Epidermal melanocyte (primary cell): ENCODE results near the gene PPP5C.
"Not testable (repeated sequence)": the region's sequence is repeated elsewhere in the genome, so short reads cannot be mapped to it uniquely, and the experiment has no call there.

Source experiments
- DNase-seq: peaks from one replicate; pipeline ENCODE4 v3.0.0; 2011; ENCODE audit warnings: low spot score; ENCODE audit not compliant: insufficient read length

The PPP5C gene

DNA sequence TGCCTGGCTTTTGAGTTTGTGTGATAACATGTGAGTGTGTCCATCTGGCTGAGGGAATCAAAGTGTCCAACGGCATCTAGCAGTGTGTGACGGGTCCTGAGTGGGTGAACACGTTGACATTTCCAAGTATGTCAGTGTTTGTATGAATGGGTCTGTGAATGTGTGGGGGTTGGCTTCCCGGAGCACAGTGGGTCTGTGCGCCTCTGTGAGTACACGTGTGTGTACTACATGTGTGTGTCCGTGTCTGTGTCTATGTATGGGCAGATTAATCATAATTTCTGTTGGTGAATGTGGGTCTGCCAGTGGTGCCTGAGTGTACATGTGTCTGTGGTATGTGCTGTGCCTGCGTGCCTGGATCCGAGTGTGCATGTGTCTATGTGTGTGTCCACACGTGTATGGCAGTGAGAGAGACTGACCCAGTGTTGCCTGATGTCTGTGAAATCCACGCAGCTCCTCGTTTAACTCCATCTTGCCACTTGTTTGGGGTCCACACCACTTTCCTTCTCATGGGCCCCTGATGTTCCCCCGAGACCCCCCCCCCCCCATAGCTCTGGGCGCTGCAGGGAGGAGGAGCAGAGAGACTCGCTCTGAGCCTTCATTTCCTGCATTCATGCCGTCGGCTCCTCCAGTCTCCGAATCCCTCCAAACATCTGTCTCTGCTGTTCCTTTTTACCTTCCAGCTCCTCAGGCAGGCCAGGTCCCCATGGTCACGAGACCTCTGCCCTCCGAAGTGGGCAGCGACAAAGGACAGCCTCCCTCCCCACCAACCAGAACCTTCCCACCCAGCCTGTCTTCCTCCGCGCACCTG lies 61.2 kb downstream of the PPP5C start:
- DNase-seq, result no peak

DNA sequence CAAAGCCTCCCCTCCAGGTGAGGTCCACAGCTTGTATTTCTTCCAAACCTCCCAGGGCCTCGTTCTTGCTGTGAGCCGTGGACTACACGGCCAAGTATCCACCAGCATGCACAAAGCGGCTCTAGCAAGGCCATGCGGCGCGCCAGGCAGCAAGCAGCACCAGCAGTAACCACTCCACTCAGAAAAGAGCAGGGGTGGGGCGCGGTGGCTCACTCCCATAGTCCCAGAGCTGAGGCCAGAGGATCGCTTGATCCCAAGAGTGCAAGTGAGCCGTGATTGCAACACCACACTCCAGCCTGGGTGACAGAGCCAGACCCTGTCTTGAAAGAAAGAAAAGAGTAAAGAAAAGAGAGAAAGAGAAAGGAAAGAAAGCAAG lies 61.8 kb downstream of the PPP5C start:
- DNase-seq, result no peak

DNA sequence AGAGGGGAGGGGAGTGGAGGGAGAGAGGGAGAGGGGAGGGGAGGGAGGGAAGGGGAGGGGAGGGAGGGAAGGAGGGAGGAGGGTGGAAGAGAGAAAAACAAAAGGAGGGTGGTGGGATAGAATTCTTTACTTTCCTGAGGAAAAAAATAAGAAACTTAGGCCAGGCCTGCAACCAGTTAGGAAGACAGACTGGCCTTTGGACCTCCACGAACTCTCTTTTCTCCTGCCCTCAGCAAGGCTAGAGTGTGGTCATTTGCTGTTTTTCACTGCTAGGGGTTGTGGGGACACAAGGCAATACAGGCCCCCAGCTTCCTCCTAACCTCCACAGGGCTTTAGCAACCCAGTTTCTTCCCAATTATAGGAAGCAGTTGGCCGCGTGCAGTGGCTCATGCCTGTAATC lies 62.3 kb downstream of the PPP5C start:
- no peak for DNase-seq

DNA sequence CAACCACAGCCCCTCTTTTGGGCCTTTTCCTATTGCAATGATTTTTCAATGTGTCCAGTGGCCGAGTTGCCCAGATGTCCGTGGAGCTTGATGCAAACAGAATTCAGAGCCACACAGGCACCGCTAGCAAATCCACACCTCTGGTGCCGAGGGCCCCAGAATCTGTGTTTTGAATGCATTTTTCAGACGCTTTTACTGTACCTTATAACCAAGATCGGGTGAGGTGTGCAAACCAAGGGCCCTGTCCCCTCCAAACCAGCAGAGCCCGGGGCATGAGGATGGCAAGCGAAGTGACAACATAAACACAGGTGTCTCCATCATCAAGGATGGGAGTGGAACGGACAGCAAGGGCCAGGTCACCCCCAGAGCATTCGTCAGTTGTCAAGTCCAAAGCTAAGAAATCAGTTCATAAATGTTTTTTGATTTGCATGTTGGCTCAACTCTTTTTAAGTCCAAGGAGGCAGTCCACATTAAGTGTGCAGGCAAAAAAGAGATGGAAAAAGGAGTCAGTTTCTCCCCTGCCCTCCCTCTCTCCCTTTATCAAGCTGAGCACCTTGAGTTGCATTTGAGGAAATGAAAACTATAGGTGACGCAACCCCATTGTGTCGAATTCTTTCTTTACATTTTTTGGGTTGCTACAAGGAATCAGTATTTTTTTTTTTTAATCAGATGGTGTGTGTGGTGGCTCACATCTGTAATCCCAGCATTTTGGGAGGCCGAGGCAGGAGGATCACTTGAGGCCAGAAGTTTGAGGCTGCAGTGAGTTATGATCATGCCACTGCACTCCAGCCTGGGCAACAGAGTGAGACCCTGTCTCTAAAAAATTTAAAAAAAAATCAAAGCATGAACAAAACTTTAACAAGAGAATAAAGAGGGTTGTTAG lies 63.6 kb downstream of the PPP5C start:
- no peak for DNase-seq

DNA sequence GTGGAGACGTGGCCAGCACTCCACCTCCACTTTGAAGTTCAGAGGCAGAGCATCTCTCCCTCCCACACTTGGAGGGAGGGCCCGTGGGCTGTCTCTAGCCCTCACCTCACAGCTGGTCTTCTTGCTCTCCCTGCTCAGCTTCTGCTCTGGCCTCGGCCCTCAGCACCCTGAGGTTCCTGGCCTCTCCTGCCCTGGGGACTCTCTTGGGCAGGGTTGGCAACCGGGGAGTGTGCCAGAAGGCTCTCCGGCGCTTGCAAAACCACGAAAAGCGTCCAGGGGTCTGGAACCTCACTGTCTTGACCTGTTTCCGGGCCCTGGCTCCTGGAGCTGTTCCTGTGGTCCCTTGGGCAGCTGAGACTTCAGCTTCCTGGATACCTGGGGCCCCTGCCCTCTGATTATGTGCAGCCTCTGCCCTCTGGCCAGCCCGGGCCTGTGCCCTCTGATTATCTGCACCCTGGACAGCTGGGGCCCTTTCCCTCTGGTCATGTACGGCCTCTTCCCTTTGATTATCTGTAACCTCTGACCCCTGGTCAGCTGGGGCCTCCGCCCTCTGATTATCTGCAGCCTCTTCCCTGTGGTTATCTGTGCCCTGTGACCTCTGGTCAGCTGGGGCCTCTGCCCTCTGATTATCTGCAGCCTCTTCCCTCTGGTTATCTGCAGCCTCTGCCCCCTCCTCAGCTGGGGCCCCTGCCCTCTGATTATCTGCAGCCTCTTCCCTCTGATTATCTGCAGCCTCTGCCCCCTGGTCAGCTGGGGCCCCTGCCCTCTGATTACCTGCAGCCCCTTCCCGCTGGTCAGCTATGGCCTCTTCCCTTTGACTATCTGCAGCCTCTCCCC lies 64.4 kb downstream of the PPP5C start:
- DNase-seq, result no peak

DNA sequence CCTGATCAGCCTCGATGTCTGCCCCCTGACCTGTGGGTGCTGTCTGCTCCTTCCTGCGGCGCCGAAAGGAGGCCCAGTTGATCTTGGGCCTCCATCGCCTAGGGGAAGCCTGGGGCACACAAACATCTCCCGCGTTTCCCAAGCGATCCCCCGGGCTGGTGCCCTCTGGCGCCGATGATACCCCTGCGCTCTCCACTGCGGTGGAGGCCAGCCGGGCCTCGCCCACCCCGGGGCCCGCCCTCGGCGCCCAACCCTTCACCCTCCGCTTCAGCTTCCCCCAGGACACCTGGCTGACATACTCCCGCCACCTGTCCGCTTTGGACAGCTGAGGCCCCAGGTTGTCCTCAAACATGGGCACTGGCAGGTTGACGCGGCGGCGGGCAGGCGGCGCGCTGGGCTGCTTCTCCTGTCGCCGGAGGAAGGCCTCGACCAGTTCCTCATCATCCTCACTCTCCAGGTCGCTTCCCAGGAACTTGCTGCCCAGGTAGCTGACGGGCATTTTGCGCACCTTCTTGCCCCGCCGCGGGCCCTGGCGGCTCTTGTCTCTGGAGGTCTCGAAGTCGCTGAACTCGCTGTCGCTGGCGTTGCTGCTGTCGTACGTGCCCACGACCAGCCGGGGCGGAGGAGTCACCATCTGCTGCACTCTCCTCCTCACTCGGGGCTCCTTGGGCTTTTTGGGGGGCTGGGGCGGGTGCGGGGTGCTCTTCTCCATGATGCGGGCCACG lies 65.2 kb downstream of the PPP5C start:
- no peak for DNase-seq

DNA sequence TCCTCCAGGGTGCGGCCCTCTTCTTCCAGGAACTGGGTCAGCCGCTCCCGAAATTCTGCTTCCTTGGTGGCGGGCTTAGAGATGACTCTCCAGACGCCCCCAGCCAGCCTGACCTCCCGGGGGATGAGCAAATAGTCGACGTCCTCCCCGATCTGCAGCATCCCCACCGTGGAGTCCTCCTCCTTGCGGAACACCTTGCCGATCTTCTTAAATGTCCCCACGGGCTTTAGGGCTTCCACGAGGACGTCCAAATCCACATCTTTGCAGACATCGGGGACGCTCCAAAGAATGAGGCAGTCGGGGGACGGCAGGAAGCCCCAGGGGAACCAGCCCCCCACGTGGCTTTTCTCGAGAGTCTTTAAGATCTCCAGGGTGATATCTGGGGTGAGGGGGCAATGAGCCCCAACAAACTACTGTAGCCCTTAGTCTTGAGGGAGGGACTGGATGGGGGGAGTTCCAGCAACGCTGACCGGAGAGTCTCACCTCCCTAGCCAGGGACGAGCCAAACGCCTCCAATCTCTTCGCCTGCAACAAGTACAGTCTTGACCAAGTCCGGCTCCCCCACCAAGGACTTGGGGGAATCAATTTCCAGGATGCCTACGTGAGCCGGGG lies 65.9 kb downstream of the PPP5C start:
- no peak for DNase-seq

DNA sequence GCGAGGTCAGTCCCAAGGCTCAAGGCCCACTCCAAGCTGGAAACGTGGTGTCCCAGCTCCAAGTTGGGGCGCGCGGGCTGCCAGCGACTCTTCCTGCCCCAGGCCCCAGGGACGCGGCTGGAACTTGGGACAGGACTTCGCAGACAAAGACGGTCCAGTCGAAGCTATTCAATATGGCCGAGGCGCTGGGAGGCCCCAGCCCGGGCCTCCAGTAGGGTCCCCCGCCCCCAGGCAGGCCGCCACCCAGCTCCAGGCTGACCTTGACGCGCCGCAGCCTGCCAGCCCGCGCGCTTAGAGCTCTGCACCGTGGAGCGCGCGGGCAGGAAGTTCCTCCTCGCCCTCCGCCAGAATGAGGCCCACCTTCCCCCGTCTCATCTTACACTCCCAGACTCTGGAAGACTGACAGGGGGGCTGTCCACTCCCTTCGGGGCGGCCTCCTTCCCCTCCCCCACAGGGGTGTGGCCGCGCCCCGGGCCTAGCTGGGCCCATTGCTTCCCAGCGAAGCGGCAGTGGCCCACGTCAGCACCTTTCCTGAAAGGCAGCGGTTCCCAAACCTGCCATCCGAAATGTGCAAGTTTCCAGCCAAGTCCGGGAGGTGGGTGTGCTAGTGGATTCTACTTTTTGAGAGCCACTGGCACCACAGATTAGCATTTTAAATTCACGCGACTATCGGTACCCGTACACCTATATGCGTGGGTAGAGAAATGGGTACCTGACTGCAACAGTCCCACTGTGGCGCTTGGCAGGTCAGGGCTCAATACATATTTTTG lies 66.6 kb downstream of the PPP5C start, which contains the start of gene CCDC8:
TSS of gene CCDC8 (minus strand) at position 303 of the 770 bp plus-strand sequence. CDS start 754 bp downstream, outside the sequence.
- peak; percentile 45 for DNase-seq

DNA sequence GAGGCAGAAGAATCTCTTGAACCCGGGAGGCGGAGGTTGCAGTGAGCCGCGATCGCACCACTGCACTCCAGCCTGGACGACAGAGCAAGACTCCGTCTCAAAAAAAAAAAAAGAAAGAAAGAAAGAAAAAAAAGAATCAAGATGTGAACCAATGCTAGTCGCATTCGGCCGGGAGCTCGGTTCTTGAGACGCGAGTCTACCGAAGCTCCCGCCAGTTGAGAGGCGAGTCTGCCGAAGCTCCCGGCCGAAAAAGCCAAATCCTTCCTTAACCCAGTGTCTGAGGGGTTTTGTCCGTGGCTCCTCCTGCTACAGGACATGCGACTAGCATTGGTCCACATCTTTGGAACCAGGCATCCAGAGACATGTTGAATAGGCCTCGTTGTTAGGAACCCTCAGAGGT lies 68.0 kb downstream of the PPP5C start:
- not testable (repeated sequence) for DNase-seq

DNA sequence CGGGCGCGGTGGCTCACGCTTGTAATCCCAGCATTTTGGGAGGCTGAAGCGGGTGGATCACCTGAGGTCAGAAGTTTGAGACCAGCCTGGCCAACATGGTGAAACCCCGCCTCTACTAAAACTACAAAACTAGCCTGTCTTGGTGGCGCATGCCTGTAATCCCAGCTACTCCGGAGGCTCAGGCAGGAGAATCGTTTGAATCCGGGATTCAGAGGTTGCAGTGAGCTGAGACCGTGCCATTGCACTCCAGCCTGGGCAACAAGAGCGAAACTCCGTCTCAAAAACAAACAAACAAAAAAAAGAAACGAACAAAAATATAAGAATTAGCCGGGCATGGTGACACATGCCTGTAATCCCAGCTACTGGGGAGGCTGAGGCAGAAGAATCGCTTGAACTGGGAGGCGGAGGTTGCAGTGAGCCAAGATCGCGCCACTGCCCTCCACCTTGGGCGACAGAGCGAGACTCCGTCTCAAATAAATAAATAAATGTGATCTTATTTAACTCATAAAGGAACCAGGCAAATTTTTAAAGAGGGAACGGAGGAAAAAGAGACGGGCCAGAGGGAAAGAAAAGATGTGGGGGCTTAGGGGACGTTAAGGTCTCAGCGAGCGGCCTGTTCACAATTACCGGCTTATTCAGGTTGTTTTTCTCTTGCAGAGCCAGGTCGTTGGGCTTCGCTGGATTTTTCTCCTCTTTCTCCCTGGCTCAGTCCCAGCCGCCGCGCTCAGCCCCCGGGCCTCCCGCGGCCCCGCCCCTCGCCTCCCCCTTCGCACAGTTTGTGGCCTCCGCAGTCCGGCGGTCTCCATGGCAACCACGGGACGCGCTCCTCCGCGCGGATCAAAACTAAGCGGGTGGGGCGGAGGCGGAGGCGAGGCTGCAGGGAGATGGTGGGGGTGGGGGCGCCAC lies 69.2 kb downstream of the PPP5C start:
- DNase-seq, result peak; percentile 81

DNA sequence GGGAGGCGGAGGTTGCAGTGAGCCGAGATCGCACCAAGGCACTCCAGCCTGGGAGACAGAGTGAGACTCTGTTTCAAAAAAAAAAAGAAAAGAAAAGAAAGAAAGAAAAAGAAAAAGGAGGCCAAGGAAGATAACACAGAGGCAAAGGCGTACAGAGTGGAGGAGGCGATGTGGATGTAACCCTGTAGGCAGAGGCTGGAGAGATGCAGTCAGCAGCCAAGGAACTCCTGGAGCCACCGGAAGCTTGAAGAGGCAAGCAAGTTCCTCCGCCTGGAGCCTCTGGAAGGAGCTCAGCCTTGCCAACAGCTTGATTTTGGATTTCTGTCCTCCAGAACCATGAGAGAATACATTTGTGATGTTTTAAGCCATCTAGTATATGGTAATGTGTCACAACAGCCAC lies 73.2 kb downstream of the PPP5C start:
- no peak for DNase-seq

DNA sequence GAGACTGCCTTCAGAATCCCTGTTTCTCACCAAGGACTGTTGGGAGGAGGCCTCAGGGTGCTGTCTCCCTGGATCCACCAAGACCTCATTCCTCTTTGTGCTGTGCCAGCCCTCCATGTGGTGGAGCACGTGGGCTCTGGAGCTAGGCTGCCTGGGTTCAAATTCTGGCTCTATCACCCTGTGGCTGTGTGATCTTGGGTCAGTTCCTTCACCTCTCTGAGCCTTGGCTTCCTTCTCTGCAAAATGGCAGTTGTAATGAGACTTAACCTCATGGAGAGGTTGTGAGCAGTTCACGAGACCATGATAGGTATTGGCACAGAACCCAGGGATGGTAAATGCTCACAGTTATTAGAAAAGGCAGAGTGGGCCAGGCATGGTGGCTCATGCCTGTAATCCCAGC lies 75.5 kb downstream of the PPP5C start:
- no peak for DNase-seq

DNA sequence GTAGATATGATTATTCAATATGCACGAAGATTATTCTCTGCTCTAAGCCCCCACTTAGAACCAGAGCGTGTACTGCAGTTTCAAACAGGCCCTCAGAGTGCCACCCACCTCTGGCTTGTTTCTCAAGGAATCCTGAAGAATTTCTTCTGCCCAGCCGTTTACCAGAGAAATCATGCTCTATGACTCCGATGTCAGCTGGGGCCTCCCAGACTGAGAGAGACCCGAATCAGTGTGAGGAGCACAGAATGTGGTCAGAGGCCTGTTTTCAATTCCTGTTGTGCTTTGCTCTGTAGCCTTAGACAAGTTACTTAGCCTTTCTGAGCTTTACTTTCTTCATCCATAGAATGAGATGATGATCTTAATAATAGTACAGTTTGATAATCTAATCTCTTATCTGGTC lies 76.3 kb downstream of the PPP5C start:
- no peak for DNase-seq

DNA sequence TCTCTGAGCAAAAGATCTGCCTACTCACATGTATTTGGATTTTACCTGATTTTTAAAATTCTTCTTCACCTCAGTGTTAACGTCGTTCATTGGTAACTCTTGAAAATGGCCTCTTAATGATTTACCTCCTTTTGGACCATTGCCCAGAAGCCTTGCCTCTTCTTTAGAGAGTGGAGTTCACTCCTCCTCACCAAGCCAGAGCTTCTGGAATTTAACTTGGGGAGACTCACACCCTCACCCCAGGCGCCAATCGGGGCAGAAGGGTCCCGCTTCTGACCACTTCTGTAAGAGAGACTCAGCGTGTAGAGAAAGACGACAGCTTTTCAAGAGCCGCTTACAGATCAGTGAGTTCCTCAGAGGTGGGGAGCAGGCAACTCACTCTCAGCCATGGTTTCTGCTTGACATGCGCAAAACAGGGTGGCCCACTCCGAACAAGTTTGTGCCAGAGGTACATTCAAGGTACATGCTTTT lies 79.2 kb downstream of the PPP5C start:
- DNase-seq, result no peak

DNA sequence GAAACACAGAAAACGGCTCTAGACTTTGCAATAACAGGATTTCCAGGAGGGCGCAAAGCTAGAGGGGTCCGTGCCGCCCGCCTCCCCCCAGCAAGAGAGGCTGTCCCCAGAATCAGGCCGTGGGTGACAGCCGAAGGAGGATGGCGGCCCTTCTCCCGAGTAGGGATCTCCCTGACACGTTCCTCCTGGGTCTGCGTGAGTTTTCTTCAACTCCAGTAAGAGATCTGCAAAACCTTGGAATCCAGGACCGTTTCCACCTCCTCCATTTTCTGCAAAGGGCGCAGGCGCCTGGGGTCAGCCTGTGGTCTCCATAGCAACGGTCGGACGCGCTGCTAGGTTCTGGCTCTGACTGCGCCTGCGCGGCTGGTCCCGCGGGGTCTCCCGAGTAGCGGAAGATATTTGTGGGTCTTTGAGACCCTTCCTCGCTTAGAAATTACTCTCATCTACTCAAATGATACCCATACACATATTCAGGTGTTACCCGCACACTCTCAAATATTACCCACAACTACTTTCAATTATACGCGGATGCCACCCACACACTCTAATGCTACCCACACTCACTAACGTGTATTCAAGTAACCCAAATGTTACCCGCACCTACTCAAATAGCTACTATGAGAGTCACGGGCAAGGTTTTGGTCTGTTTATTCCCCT lies 79.7 kb downstream of the PPP5C start:
- peak; percentile 84 for DNase-seq

DNA sequence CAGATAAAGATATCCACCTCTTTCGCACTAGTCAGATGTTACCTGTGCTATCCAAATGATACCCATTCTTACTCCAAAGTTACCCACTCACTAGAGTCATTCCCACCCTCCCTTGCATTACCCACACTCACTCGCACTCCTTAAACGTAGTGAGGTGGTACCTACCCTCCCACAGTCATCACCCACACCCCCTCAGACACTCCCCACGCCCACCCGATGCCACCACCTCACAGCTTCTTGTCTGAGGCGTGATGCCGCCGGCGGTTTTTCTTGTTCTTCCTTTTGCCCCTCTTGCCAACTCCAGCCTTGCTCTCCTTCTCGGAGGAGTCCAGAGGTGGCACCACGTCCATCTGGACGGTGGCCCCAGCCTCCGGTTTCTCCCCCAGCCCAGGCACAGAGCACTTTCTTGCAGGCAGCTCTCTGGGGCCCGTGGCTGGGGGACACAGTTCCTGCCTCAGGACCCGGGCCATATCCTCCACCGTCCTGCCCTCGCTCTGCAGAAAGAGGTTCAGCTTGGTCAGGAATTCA lies 80.7 kb downstream of the PPP5C start:
- no peak for DNase-seq

DNA sequence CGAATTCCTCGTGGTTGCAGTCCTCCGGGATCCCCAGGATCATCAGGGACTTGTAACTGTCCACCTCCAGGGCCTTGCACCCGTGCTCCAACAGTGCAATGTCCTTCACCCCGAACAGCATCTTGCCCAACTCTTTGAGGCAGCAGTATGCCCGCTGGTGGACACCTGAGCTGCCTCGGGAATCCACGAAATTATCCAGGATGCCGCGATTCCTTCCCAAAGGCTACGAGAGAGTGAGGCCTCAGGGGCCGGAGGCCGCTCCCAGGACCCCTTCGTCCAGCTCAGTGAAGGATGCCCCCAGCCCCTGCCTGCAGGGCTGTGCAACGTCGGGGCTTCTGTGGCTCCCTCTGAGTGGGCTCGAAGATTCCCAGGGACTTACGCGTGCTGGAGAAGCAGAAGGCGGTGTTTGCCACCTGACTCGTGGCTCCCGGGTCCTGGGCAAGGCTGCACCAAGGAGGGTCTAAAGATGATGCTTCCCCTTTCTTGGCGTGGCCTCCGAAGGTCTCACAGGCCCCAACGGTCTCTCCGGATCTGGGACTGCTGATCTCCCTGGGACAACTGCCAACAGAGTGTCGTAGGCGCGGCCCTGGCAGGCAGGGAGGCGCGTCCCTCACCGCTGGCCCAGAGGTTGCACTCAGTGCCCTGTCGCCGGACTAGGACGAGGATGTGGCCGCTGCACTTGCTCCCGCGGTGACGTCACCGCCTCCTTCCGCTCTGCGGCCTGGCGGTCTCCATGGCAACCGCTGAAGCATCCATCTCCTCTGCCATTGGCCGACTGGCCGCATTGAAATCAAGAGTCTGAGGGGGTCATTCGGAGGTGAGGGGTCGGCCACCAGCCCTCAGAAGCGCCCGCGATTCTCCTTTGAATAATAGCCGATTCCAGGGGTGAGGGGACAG lies 81.6 kb downstream of the PPP5C start, which contains the start of gene PNMA8C:
TSS of gene PNMA8C (minus strand) at position 698 of the 897 bp plus-strand sequence. CDS start at position 121, 577 bp downstream.
- no peak for DNase-seq
